ENCODE results near the gene ERC2.

DNA sequence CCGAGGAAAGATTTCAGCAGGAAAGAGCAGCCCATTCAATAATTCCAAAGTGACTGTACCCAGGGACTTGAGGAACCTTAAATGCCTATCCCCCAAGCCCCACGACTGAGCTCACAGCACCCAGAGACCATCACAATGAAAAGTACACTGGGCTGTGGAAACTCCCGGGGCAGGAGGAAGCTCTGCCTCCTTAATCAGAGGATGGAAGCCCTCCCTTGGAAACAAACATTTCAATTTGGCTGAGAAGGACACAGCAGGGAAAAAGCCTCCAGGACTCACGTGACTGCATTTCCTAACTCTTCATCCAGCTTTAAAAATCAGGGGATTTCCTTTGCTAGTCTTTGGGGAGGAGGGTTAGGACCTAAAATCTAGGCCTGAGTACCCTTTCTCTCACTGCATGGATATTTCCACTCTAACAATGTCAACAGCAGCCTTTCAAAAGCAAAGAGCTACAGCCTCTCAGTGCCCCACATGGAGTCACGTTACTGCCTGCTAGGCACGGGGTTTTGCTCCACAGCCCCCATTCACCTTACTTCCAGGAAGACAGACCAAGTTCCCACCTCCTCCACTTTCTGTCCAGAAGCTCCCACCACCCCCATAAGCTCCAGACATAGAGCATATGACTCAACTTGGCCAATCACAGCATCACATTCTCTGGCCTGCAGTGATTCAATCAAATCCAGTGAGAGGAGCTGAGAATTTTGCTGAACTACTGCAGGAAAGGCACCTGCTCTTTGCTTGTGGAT lies 912.2 kb downstream of the ERC2 start:
- TF ChIP-seq, protein P1, sequence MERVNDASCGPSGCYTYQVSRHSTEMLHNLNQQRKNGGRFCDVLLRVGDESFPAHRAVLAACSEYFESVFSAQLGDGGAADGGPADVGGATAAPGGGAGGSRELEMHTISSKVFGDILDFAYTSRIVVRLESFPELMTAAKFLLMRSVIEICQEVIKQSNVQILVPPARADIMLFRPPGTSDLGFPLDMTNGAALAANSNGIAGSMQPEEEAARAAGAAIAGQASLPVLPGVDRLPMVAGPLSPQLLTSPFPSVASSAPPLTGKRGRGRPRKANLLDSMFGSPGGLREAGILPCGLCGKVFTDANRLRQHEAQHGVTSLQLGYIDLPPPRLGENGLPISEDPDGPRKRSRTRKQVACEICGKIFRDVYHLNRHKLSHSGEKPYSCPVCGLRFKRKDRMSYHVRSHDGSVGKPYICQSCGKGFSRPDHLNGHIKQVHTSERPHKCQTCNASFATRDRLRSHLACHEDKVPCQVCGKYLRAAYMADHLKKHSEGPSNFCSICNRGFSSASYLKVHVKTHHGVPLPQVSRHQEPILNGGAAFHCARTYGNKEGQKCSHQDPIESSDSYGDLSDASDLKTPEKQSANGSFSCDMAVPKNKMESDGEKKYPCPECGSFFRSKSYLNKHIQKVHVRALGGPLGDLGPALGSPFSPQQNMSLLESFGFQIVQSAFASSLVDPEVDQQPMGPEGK (CRISPR knock-in tag; IDR thresholded peaks at IDR 0.05; ENCODE audit: borderline replicate concordance): no peak
- TF ChIP-seq ZFP30 (CRISPR knock-in tag; IDR thresholded peaks at IDR 0.05) (no peak), TOX (CRISPR knock-in tag; IDR thresholded peaks at IDR 0.05; ENCODE audit: borderline replicate concordance) (no peak)

All from SK-N-SH treated with all-trans-retinoic acid at 6 μM for 48 hours (cell line).